Lung (tissue), 13 donors: ENCODE results near the gene DOCK10. TPM values are rescaled to one million over a fixed set of nuclear protein-coding genes. Genes with fewer than 3 reads are reported as not detected.

Experiments
- ATAC-seq: fragments of 200-7000 bp; cut with Tn5 transposase; one replicate; pipeline ENCODE4 v1.9.1; 2020; ENCODE audit warnings: moderate number of reproducible peaks; ENCODE audit not compliant: insufficient read depth, low FRiP score
- DNase-seq, 3 donors: peaks; one replicate each; pipeline ENCODE4 v3.0.0-alpha.2; 2013 to 2017
- H3K27ac ChIP-seq, 2 donors: one replicate each; pipeline ENCODE4 v1.5.1; 2013; ENCODE audit warnings: mild to moderate bottlenecking in 2 of 2, moderate library complexity in 2 of 2, control low read depth in 1 of 2, inconsistent platforms in 1 of 2, low read depth in 1 of 2, low read length in 1 of 2
- H3K27me3 ChIP-seq, 3 donors: one replicate each; pipeline ENCODE4 v1.5.1; 2013; ENCODE audit warnings: low read length in 2 of 3; ENCODE audit not compliant: control insufficient read depth in 3 of 3, insufficient read depth in 3 of 3
- H3K36me3 ChIP-seq, 4 donors: one replicate each; pipeline ENCODE4 v1.5.1; 2013; ENCODE audit warnings: low read length in 4 of 4, mild to moderate bottlenecking in 1 of 4, moderate library complexity in 1 of 4; ENCODE audit not compliant: control insufficient read depth in 4 of 4, insufficient read depth in 4 of 4
- H3K4me1 ChIP-seq, 5 donors: one replicate each; pipeline ENCODE4 v1.5.1; 2013; ENCODE audit warnings: low read length in 5 of 5, mild to moderate bottlenecking in 2 of 5, moderate library complexity in 1 of 5; ENCODE audit not compliant: control insufficient read depth in 5 of 5, insufficient read depth in 5 of 5
- H3K4me3 ChIP-seq: one replicate; pipeline ENCODE4 v1.5.1; 2013; ENCODE audit warnings: mild to moderate bottlenecking, control low read depth, moderate library complexity
- H3K9ac ChIP-seq, 2 donors: one replicate each; pipeline ENCODE4 v1.5.1; 2013; ENCODE audit warnings: low read length in 2 of 2, control low read depth in 1 of 2; ENCODE audit not compliant: insufficient read depth in 1 of 2
- H3K9me3 ChIP-seq, 4 donors: one replicate each; pipeline ENCODE4 v1.5.1; 2013; ENCODE audit warnings: low read length in 3 of 4, mild to moderate bottlenecking in 1 of 4, moderate library complexity in 1 of 4; ENCODE audit not compliant: control insufficient read depth in 4 of 4, insufficient read depth in 3 of 4
- CTCF ChIP-seq: IDR thresholded peaks from 2 replicates; pipeline ENCODE4 v1.5.1; 2012; ENCODE audit warnings: mild to moderate bottlenecking; ENCODE audit errors: control extremely low read depth, extremely low read depth
- WGBS, 2 donors: extraction: QIAGEN DNeasy Blood & Tissue Kit; methylation state at CpG; one replicate each; pipeline ENCODE4 v1.1.7; 2013; 5-methylcytosine and 5-hydroxymethylcytosine counted together
- polyA plus RNA-seq, 2 donors: library from polyadenylated mRNA; stranded (reverse); fragments of 200-250 nt; gene quantifications; one replicate each; pipeline ENCODE4 v1.2.1, GENCODE V29; 2013
- small RNA-seq: library from RNA; depleted of rRNA; stranded (forward); fragments of <200 nt; gene quantifications from one replicate; pipeline ENCODE3, GENCODE V24; 2014; ENCODE audit warnings: low replicate concordance
- total RNA-seq, 2 donors: library from RNA; depleted of rRNA in 1 of 2; stranded (reverse); fragments of >200 nt in 1 of 2; gene quantifications; one replicate each; pipeline ENCODE4 v1.2.1, GENCODE V29; 2014 to 2021
- donor health status: control.
- donor health status: control.
- donor health status: Bipolar disorder and iron deficiency.
- donor health status: healthy.
- donor health status: DM: yes; HTN: yes; CAD: no.

The DOCK10 gene
- total and polyA plus RNA-seq, 4 donors = 3.1 to 39.8 (median 18.0) TPM

DNA sequence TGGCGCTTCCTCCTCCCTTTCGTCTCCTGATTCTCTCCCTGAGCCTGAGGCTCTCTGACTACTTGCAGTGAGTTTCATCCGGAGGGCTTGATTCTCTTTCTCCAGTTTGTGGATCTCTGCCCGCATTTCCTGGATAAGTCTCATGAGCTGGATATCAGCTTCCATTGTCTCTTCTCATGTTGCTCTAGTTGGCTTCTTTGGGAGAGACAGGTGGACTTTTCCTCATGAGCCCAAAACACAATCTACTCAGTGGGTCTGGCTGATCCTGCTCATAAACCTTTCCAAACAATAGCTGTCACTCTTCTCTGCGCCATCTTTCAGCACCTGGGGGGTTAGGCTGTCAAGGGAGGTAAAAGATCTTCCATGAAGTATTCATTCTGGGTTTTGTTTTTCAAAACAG is 326.1 kb downstream of the DOCK10 start, which contains the start of gene CCDC195:
Gene CCDC195 (minus strand): TSS at position 165 of the 400 bp plus-strand sequence. CDS start 0 bp downstream, at position 165.
- Histone ChIP-seq H3K9ac (no peak within 1 kb of the TSS), H3K36me3 (no peaks in the 10 kb centered on the region), H3K27ac (no peak within 1 kb of the TSS), H3K4me1 (no peaks in the 10 kb centered on the region), H3K9me3 (peaks cover 0 to 3% (median 1%) of the 10 kb centered on the region in 4 donors), H3K4me3 (no peak within 1 kb of the TSS), H3K27me3 (no peaks in the 10 kb centered on the region)
- no peak for TF ChIP-seq CTCF
- 93 to 94% methylated on average over 5 of the region's 5 CpGs for WGBS, 2 donors
- DNase-seq (no peak), ATAC-seq (no peak)

Small RNA genes lying within 50 kb of the gene (small RNA-seq; reads per million reads assigned to genes)
- not detected for gene MIR4439
